Mesenteric fat pad (tissue), 1 donor: ENCODE results near the gene CPLANE1. TPM values are rescaled to one million over a fixed set of nuclear protein-coding genes. Genes with fewer than 3 reads are reported as not detected.
"Not testable (repeated sequence)": the region's sequence is repeated elsewhere in the genome, so short reads cannot be mapped to it uniquely, and the experiment has no call there.

Experiments
- DNase-seq: peaks from one replicate; pipeline ENCODE4 v3.0.0-alpha.2; 2020; ENCODE audit warnings: low spot score
- total RNA-seq: library from RNA; stranded (reverse); fragmentation: NEBNext Ultra II Directional; extraction: Animal tissue kit (Norgen Biotek cat#: 25700); gene quantifications from one replicate; pipeline ENCODE4 v1.2.1, GENCODE V29; 2021
- donor health status: DM: yes; HTN: yes; CAD: no.

Gene CPLANE1
- total RNA-seq, 1 donor from 2014 or later, result 18.1 TPM

DNA sequence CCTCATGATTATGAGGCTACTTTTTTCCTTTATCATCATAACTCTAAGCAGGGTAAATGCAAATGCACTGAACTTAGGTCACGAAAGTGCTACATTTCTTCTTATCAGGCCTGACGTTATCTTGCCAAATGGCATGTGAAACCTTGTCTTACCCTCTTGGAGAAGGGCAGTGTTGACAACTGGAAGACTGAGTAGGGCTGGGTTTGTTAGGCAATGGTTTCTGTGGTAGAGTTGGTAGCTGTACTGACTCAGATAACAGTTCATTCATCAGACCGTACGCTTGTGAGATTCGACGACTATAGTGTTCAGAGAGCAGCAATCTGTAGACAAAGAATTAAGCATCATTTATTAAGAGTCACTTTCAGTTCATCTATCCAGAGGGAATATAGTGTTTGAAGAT is 127.7 kb downstream of the CPLANE1 start:
- no peak for DNase-seq

DNA sequence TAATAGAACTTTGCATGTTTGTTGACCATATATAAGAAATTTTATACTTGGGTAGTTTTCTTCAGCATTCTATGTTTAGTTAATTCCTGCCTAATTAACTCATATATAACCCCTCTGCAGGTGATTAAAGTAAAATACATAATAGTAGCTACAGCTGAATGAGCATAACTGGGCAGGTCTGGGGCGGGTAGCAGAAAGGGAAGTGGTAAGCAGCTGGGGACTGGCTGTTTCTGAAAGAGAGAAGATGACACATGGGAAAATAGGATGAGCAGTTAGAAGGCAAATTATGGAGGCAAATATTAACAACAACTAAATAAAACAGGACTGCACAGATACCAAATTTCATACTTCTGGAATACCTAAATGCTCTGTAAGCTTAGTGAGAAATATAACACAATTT is 128.1 kb downstream of the CPLANE1 start:
- DNase-seq, result no peak

DNA sequence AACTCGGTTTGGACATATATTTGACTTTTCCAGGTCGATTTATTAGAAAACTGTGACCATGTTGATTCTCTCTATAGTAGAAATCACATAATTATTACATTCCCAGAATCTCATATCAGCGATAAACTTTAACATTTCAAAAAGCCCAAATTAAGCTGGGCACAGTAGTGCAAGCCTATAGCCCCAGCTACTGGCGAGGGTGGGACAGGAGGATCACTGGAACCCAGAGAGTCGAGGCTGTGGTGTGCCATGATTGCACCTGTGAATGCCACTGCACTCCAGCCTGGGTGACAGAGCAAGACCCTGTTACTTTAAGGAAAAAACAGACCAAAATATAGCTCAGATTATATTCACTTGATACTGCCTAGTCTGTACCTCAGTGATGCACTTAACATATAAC is 128.9 kb downstream of the CPLANE1 start:
- DNase-seq, result no peak

DNA sequence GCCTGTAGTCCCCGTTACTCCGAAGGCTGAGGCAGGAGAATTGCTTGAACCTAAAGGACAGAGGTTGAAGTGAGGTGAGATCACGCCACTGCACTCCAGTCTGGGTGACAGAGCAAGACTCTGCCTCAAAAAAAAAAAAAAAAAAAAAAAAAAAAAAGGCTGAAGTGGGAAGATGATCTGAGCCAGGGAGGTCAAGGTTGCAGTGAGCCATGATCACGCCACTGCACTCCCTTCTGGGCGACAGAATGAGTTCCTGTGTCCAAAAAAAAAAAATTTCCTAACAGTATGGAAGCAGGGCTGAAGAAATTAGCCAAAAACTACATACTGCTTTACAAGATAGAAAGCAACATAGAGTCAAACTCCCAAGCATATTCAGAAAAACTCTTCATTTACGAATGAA is 132.8 kb downstream of the CPLANE1 start:
- DNase-seq, result no peak

DNA sequence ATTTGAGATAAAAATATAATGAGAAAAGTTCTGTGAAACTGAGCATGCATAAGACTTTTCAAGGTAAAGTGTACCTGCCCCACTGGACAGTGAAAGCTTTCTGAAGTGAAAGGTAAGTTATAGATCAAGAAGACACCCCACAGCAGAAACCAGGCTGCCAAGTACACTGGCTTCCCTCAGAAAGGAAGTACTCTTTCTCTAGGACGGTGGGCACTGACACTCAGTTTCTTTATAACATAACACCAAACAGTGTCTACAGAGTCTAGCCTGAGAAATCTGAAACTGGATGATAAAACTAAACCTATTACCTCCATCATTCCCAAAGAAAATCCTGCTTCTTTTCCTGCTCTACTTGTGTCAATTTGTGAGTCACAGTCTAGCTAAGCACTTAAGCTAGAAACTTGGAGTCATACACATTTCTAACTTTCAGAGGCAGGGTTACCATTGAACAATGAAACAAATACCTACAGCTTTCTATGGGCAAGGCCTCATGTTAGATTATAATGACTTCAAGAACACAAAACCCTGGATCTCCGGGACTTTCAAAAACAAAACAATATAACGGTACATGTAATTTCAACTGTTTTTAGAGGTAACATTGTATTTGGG is 136.7 kb downstream of the CPLANE1 start:
- no peak for DNase-seq

DNA sequence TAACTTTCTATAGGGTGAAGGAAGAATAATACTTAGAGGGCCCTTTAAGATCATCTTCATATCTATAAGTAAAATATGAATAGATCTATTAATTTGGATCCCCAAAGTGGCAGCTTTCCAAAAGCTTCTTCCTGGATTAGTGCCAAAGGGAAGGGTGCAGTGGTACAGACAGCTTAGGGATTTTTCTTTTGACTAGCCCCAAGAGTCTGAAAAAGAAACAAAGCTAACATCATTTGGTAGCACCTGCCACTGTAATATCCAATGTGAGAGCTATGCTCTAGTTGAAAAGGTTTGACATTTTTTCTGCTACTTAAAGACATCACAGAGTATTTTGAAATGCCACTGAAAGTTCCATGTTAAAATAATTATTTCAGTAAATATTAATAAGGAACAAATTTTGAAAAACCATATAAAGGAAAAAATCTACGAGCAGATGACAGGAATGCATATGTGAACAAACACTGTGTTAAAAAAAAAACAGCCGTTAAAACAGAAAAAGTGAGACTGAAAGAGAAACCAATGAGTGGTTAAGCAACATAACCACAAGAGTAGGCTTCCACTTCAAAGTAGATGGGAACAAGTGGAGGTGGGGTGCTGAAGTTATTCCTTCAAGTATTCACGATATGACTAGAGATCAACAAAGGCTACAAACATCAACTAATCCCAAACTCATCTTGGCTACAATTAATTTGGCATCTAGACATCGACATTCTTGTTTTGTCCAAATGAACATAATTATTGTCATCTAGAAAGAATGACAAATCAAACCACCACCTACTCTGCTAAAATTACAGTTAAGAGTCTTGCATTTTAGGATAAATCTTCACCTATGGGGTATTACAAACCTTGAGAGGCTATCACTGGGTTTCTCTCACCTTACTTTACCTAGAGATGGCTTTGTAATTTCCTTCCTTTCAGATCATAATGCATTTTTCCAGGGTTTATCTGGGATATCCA is 137.5 kb downstream of the CPLANE1 start:
- no peak for DNase-seq

DNA sequence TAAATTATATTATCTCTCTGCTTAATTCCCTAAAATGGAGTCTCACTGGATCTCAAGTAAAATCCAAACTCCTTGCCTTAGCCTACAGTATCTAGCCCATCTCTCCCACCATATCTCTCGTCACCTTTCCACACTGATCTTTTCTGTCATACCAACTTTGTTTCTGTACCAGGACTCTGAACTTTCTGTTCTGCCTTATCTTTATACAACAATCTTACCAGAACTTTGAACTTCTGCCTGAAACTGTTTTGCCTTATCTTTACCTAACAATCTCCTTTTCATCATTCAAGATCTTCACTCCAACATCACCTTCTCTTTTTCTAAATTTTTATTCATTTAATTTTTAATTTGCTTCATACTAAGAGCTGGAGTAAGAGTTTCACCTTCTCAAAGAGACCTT is 139.0 kb downstream of the CPLANE1 start:
- no peak for DNase-seq

DNA sequence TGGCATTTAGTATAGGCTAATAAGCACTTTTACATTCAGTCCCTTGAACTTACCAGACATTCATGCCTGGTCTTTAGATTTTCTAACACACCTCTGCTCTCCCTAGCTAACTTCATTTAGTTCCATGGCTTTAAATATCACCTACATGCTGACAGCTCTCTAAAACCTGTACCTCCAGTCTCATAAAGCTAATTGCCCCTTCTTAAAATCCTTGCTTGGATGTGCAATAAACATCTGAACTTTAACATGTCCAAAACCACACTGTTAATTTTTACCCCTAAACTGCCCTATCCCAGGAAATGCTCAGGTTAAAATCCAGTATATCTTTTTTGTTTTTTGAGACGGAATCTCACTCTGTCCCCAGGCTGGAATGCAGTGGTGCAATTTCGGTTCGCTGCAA is 139.8 kb downstream of the CPLANE1 start:
- no peak for DNase-seq

DNA sequence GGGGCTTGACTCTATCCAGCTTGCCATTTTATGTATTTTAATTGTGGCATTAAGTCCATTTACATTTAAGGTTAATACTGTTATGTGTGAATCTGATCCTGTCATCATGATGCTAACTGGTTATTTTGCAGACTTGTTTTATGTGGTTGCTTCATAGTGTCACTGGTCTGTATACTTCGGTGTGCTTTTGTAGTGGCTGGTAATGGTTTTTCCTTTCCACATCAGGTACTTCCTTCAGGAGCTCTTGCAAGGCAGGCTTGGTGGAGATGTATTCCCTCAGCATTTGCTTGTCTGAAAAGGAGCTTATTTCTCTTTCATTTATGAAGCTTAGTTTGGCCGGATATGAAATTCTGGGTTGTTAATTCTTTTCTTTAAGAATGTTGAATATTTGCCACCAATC is 145.9 kb downstream of the CPLANE1 start:
- DNase-seq, result no peak

DNA sequence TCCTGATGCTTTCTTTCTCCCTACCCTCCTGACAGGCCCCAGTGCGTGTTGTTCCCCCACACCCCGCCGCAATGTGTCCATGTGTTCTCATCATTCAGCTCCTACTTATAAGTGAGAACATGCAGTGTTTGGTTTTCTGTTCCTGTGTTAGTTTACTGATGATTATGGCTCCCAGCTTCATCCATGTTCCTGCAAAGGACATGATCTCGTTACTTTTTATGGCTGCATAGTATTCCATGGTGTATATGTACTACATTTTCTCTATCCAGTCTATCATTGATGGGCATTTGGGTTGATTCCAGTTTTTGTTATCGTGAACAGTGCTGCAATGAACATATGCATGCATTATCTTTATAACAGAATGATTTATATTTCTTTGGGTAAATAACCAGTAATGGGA is 149.9 kb downstream of the CPLANE1 start:
- not testable (repeated sequence) for DNase-seq

DNA sequence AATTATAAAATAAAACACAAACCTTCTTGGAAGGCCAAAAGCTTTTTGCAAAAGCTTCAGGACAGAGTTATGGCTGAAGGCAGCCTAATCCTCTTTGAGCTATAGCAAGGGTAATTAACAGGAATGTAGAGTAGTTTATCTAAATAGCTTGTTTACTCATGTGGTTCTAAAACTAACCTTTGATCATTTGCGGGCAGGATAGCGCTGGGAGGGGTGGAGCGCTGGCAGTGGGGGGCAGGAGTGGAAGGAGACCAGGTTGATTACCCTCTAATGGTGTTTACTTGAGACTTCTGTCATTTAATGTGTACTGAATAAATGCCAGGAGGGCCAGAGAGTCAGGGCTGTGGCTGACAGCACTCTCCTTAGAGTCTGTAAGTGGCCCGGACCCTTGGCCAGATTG is 155.4 kb downstream of the CPLANE1 start:
- not testable (repeated sequence) for DNase-seq

DNA sequence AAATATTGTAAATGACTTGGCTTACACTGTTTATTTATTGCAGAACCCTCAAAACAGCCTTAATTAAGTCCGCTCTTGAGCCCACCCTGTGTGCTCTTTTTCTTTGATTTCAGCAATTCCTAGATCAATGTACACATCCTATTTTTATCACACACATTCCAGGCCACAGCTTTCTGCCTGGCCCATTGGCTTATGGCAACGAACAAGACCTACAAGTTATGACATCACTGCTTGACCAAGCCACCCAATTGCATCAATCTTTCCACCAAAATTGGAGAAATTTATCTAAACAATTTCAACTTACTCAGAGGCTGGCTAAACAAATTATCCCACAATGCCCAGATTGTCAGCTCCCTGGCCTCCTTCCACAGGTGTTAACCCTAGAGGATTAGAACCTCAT is 158.4 kb downstream of the CPLANE1 start:
- no peak for DNase-seq

DNA sequence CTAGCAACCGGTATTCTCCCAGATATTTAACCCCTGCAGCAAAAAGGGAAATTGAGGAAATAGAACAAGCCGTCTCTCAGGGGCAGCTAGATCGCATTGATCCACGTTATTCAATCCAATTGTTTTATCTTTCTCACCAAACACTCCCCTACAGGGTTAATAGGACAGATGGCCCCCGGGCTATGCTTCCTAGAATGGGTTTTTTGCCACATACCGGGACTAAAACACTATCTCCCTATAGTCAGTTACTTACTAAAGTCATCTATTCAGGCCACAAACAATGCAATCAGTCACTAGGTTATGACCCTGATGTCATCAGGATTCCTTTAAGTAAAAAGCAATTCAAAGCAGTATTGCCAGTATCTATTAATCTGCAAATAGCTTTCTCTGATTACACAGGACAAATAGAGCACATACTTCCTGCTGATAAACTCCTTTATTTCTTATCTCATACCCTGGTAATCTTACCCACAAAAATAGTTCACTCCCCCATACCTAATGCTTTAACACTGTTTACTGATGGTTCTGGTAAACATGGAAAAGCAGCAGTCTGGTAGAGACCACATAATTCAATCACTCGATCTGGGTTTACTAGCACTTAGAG is 159.0 kb downstream of the CPLANE1 start:
- no peak for DNase-seq

DNA sequence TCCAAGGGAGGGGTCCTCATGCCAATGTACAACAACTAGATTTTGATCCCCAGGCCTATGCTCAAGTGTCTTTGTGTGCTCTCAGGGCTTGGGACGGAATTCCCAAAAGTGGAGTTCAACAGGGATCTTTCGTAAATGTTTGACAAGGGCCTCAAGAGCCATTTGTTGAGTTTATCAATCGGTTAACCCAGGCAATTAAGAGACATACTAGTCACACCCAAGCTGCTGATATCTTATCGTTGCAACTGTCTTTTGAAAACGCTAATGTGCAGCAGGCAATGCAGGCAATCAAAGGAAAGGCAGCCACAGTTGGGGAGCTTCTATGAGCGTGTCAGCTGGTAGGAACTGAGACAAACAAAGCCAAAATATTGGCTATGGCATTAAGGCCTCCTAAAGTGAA is 161.2 kb downstream of the CPLANE1 start:
- DNase-seq, result no peak

DNA sequence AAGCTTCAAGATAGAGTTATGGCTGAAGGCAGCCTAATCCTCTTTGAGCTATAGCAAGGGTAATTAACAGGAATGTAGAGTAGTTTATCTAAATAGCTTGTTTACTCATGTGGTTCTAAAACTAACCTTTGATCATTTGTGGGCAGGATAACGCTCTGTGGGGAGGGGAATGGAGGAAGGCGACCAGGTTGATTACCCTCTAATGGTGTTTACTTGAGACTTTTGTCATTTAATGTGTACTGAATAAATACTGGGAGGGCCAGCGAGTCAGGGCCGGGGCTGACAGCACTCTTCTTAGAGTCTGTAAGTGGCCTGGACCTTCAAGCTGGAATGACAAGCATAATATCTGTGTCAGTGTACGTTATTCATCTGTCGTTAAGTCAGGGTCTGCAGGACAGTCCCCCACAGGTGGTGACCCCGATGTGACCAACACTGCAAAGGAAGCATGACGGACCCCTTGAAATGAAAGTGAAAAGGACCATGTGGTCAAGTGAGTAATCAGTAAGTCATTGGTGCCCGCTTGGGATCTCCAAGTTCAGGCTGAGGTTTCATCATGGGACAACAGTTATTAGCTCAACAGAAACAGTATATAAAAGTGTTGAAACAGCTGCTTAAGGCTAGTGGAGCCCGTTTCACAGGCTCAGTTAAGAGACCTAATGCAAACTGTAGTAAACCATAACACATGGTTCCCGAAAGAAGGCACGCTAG is 162.6 kb downstream of the CPLANE1 start:
- DNase-seq, result no peak

DNA sequence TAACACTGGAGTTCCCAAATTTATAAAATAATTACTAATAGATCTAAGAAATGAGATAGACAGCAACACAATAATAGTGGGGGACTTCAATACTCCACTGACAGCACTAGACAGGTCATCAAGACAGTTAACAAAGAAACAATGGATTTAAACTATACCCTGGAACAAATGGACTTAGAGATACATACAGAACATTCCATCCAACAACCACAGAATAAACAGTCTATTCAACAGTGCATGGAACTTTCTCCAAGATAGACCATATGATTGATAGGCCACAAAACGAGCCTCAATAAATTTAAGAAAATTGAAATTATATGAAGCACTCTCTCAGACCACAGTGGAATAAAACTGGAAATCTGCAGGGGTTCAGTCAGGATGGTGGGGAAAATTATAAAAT is 163.2 kb downstream of the CPLANE1 start:
- not testable (repeated sequence) for DNase-seq

DNA sequence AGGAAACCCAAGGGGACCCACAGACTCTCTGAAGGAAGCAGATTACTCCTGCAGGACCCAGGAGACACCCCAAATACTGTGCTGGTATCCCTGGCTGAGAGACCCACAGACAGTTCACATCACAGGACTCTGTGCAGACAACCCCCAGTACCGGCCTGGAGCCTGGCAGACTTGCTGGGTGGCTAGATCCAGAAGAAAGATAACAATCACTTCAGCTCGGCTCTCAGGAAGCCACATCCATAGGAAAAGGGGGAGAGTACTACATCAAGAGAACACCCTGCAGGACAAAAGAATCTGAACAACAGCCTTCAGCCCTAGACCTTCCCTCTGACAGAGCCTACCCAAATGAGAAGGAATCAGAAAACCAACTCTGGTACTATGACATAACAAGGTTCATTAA is 166.2 kb downstream of the CPLANE1 start:
- not testable (repeated sequence) for DNase-seq

DNA sequence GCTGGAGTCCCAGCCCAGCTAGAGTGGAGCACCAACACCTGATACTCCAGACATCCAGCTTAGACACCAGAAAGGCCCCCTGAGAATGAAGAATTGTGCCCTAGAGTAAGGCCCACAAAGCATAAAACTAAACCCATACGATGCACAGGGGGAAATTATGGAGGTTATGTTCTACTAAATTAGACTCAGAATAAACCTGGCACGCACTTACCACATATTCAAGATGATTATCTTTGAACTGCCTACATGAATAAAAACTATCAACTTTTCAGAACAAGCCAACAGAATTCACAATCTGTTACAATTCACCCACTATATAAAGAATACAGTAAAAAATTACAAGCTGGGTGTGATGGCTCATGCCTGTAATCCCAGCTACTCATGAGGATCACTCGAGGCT is 168.5 kb downstream of the CPLANE1 start:
- DNase-seq, result no peak

DNA sequence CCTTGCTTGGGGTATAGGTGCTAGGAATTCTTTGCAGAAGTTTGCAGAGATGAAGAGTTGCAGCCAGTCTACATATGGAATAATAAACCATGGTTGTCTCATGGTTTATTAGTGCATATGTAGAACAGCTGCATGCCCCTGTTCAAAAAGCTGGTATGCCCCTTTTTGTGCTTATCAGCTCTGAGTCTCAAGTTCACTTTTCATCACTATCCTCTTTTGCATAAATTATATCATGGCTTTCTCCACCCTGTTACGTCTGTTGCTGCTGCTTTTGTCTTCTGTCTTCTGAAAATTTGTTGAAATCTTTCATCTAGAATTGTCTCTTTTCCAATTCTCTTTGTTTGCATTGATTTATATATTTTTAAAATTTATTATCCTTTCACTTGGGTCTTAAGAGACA is 172.0 kb downstream of the CPLANE1 start:
- DNase-seq, result no peak

DNA sequence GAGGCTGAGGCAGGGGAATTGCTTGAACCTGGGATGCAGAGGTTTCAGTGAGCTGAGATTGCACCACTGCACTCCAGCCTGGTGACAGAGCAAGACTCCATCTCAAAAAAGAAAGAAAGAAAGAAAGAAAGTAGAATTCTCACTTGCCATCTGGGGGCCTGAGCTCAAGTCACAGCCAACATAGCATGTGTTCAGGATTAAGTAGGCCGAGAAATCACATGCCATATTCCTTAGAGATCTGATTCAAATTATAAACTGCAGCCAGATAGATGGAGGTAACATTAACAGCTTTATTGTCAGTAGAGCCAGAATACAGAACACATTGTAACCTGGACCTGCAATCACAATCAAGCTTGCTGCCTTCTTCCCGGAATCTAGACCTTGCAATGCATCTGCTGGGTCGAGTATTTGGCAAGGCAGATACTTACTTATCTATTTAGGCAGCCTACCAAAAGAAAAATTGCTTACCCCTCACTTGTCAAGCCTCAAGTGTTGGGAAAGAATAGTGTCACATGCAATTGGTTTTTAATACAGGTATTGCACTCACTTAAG is 173.7 kb downstream of the CPLANE1 start:
- DNase-seq, result no peak

DNA sequence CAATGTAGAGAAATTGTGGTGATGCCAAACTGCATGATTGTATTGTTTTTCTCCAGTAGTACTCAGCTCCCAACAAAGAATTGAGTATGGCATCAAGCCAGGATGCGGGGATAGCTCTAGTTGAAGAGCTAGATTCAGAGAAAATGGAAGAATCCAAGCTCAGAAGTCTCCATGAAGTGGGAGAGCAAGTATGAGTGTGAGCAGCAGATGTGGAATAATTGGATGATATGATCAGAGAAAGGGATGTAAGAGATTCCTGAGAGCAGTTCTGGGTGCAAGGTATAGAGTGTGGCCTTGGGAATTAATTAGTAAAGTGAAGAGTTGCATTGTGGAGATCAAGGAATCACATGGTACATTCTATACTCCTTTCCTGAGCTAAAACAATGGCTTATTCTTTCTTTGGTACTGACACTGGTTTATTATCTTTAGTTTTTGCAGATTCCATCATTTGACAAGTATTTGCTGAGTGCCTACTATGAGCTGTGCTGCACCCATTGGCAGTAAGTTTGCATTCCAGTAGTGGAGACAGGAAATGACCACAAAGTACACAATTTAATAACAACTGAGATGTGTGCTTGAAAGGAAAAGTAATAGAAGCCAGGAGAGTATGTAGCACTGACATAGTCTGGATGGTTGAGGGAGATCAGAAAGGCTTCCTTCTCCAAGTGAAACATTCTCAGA is 177.1 kb downstream of the CPLANE1 start:
- DNase-seq, result no peak
